K562 (cell line): Measurements from ENCODE around the gene EIF3C.
"Not testable (repeated sequence)": the region's sequence is repeated elsewhere in the genome, so short reads cannot be mapped to it uniquely, and the experiment has no call there.

Source experiments
- NONO ChIP-seq, 2 experiments: fragments of 200-400 bp in 1 of 2; fragments of 450-650 bp in 1 of 2; formaldehyde crosslinking in 1 of 2; IDR thresholded peaks; 2 replicates each; pipeline ENCODE4 v1.6.1; 2017; ENCODE audit warnings: low read depth in 2 of 2, mild to moderate bottlenecking in 2 of 2, moderate library complexity in 2 of 2, low read length in 1 of 2
- PML ChIP-seq: IDR thresholded peaks from 2 replicates; pipeline ENCODE4 v1.6.1; 2012; ENCODE audit warnings: low read length, inconsistent platforms
- POLR2A ChIP-seq: fragments of 450-650 bp; conservative IDR thresholded peaks from 2 replicates; pipeline ENCODE4 v1.6.1; 2016
- SRF ChIP-seq, 2 experiments: fragments of 250-450, 450-650 bp in 1 of 2; sonication (Bioruptor Pico) in 1 of 2; sonication (generic) in 1 of 2; formaldehyde crosslinking; IDR thresholded peaks; 2 replicates each; pipeline versions ENCODE4 v1.5.0 to v1.5.1; 2020 to 2022; ENCODE audit warnings: mild to moderate bottlenecking in 1 of 2, missing genetic modification reagents in 1 of 2
- TF ChIP-seq, protein P1 (sequence below), 3 experiments: IDR thresholded peaks in 2 of 3; conservative IDR thresholded peaks in 1 of 3; 2 replicates each; pipeline ENCODE4 v1.5.1; 2011 to 2012; ENCODE audit warnings: low read length in 3 of 3, mild to moderate bottlenecking in 3 of 3, control low read depth in 2 of 3, improper control_type of control experiment in 1 of 3, inconsistent platforms in 1 of 3, low read depth in 1 of 3, mixed read lengths in 1 of 3, moderate library complexity in 1 of 3; ENCODE audit not compliant: insufficient read depth in 2 of 3
- TF ChIP-seq, protein P2 (sequence below): fragments of 250-450 bp; sonication (Bioruptor Pico); IDR thresholded peaks from 2 replicates; pipeline ENCODE4 v1.8.0; 2022; ENCODE audit warnings: moderate library complexity, mild to moderate bottlenecking, inconsistent platforms

DNA sequence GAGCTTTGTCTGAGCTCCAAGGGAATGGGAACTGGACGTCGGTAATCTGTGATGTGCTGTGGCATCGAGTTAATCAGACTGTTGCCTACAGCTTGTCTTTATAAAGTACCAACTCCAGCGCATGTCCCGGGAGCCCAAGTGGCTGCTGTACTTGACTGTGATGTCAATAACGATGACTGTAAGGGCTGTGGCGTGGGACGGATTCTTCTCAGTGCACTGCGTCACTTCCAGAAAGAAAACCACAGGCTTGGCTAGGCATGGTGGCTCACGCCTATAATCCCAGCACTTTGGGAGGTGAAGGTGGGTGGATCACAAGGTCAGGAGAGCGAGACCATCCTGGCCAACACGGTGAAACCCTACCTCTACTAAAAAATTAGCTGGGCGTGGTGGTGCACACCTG, 21.8 kb upstream of the EIF3C start:
- TF ChIP-seq, protein P1, sequence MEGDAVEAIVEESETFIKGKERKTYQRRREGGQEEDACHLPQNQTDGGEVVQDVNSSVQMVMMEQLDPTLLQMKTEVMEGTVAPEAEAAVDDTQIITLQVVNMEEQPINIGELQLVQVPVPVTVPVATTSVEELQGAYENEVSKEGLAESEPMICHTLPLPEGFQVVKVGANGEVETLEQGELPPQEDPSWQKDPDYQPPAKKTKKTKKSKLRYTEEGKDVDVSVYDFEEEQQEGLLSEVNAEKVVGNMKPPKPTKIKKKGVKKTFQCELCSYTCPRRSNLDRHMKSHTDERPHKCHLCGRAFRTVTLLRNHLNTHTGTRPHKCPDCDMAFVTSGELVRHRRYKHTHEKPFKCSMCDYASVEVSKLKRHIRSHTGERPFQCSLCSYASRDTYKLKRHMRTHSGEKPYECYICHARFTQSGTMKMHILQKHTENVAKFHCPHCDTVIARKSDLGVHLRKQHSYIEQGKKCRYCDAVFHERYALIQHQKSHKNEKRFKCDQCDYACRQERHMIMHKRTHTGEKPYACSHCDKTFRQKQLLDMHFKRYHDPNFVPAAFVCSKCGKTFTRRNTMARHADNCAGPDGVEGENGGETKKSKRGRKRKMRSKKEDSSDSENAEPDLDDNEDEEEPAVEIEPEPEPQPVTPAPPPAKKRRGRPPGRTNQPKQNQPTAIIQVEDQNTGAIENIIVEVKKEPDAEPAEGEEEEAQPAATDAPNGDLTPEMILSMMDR (IDR thresholded peaks at IDR 0.05 in 2 of 3, conservative IDR thresholded peaks at IDR 0.05 in 1 of 3; ENCODE audit: insufficient read depth in 2 of 3, low read depth in 1 of 3, low read length in 3 of 3), result not testable (repeated sequence)
- not testable (repeated sequence) for TF ChIP-seq SRF (CRISPR knock-in tag; IDR thresholded peaks at IDR 0.05); NONO (IDR thresholded peaks at IDR 0.05; ENCODE audit: low read depth in 2 of 2, low read length in 1 of 2); PML; POLR2A
- TF ChIP-seq, protein P2, sequence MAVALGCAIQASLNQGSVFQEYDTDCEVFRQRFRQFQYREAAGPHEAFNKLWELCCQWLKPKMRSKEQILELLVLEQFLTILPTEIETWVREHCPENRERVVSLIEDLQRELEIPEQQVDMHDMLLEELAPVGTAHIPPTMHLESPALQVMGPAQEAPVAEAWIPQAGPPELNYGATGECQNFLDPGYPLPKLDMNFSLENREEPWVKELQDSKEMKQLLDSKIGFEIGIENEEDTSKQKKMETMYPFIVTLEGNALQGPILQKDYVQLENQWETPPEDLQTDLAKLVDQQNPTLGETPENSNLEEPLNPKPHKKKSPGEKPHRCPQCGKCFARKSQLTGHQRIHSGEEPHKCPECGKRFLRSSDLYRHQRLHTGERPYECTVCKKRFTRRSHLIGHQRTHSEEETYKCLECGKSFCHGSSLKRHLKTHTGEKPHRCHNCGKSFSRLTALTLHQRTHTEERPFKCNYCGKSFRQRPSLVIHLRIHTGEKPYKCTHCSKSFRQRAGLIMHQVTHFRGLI (CRISPR knock-in tag), result not testable (repeated sequence)
